ENCODE data around the gene WDR82.

WDR82 gene

DNA sequence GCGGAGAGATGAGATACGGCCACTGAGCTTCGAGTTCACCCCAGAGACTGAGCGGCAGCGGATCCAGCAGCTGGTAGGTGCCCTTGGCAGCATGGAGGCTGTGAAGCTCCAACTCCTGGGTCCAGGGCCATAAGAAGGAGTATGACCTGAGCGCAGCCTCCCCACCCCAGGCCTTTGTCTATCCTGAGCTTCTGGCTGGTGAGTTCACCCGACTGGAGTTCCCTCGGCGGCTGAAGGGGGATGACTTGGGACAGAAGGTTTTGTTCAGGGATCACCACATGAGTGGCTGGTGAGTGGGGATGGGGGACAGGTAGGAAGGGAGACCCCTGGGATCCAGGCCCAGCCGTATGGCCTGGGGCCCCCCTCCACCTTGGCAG, 30.3 kb downstream of the WDR82 start:
- Histone ChIP-seq H3K9ac (ENCODE audit: low read depth, low read length) (no peak overlapping the region), H3K36me3 (ENCODE audit: insufficient read depth, low read length) (peaks cover 26% of the 10 kb centered on the region), H3K4me2 (ENCODE audit: low read length) (no peak overlapping the region), H3K9me3 (replicated peaks; ENCODE audit: low read length) (no peaks in the 10 kb centered on the region), H3K4me3 (ENCODE audit: low read length) (no peak overlapping the region), H3K27me3 (ENCODE audit: control insufficient read depth, insufficient read depth, low read length) (no peaks in the 10 kb centered on the region), H3K4me1 (ENCODE audit: control insufficient read depth, insufficient read depth, low read length) (peaks cover 34% of the 10 kb centered on the region)

GRCh38 chr3:52247409-52248164, 30.9 kb downstream of the WDR82 start:
- Histone ChIP-seq H3K4me1 (ENCODE audit: control insufficient read depth, insufficient read depth, low read length) (peaks cover 31% of the 10 kb centered on the region), H3K36me3 (ENCODE audit: insufficient read depth, low read length) (peaks cover 24% of the 10 kb centered on the region), H3K9me3 (replicated peaks; ENCODE audit: low read length) (no peaks in the 10 kb centered on the region), H3K27me3 (ENCODE audit: control insufficient read depth, insufficient read depth, low read length) (no peaks in the 10 kb centered on the region), H3K9ac (ENCODE audit: low read depth, low read length) (no peak overlapping the region), H3K4me3 (ENCODE audit: low read length) (no peak overlapping the region), H3K4me2 (ENCODE audit: low read length) (peak overlapping the region; percentile 97)

DNA sequence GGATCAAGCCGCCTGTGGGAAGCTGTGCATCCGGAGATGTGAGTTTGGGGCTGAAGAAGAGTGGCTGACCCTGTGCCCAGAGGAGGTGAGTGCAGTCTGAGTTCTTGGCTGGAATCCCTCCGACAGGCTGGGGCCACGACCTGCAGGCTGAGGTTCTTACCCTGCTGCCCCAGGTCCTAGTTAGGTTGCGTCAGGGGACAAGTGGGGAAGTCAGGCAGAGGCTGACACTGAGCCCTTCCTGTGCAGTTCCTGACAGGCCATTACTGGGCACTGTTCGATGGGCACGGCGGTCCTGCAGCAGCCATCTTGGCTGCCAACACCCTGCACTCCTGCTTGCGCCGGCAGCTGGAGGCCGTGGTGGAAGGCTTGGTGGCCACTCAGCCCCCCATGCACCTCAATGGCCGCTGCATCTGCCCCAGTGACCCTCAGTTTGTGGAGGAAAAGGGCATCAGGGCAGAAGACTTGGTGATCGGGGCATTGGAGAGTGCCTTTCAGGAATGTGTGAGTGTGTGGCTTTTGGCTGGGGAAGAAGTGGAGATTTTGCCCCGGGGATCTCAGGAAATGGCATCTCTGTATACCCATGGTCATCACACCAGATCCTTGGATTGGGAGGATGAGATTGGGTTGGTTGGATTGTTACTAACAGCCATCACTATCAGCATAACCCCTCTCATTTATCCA, 31.6 kb downstream of the WDR82 start:
- Histone ChIP-seq H3K9ac (ENCODE audit: low read depth, low read length) (peak overlapping the region; percentile 86), H3K27me3 (ENCODE audit: control insufficient read depth, insufficient read depth, low read length) (no peaks in the 10 kb centered on the region), H3K4me2 (ENCODE audit: low read length) (peak overlapping the region; percentile 97), H3K36me3 (ENCODE audit: insufficient read depth, low read length) (peaks cover 24% of the 10 kb centered on the region), H3K4me3 (ENCODE audit: low read length) (peak overlapping the region; percentile 80), H3K9me3 (replicated peaks; ENCODE audit: low read length) (no peaks in the 10 kb centered on the region), H3K4me1 (ENCODE audit: control insufficient read depth, insufficient read depth, low read length) (peaks cover 31% of the 10 kb centered on the region)

DNA sequence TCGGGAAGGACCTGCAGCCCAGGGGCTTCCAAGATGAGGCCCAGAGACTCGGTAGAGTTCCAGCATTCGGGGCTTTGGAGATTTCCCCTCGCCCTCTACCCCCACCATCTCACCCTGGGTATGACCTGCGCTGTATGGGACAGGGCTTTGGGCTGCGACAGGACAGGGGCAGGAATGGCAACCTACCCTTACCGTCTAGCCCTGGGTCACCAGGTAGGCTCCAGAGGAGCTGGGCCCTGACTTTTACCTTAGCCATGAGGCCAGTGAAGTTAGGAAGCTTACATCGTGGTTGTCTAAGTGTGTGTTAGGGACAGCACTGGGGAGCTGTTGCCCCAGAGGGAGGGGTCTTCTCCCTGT, 32.2 kb downstream of the WDR82 start:
- Histone ChIP-seq H3K27me3 (ENCODE audit: control insufficient read depth, insufficient read depth, low read length) (no peaks in the 10 kb centered on the region), H3K4me1 (ENCODE audit: control insufficient read depth, insufficient read depth, low read length) (peaks cover 31% of the 10 kb centered on the region), H3K36me3 (ENCODE audit: insufficient read depth, low read length) (peaks cover 23% of the 10 kb centered on the region), H3K4me3 (ENCODE audit: low read length) (peak overlapping the region; percentile 80), H3K9me3 (replicated peaks; ENCODE audit: low read length) (no peaks in the 10 kb centered on the region), H3K9ac (ENCODE audit: low read depth, low read length) (peak overlapping the region; percentile 86), H3K4me2 (ENCODE audit: low read length) (peak overlapping the region; percentile 97)

- peak within 1 kb of the TSS; percentile 80 for H3K4me3 ChIP-seq (ENCODE audit: low read length)
- H3K4me1 ChIP-seq (ENCODE audit: control insufficient read depth, insufficient read depth, low read length): peaks cover 35% of the 10 kb centered on the region
- H3K9me3 ChIP-seq (replicated peaks; ENCODE audit: low read length): no peaks in the 10 kb centered on the region
- H3K9ac ChIP-seq (ENCODE audit: low read depth, low read length): peak within 1 kb of the TSS; percentile 86
- H3K27me3 ChIP-seq (ENCODE audit: control insufficient read depth, insufficient read depth, low read length): no peaks in the 10 kb centered on the region
- H3K36me3 ChIP-seq (ENCODE audit: insufficient read depth, low read length): peaks cover 19% of the 10 kb centered on the region
- peak within 1 kb of the TSS; percentile 97 for H3K4me2 ChIP-seq (ENCODE audit: low read length)
Observed at GRCh38 chr3:52245322-52246263, 32.9 kb downstream of the WDR82 start, which contains the start of gene PPM1M. Gene PPM1M (plus strand): TSS chr3:52245759. CDS start chr3:52245825, 66 bp downstream.

GRCh38 chr3:52243791-52244628, 34.4 kb downstream of the WDR82 start:
- peak overlapping the region; percentile 48 for H3K4me2 ChIP-seq (ENCODE audit: low read length)
- peaks cover 4% of the 10 kb centered on the region for H3K36me3 ChIP-seq (ENCODE audit: insufficient read depth, low read length)
- H3K27me3 ChIP-seq (ENCODE audit: control insufficient read depth, insufficient read depth, low read length): no peaks in the 10 kb centered on the region
- H3K9me3 ChIP-seq (replicated peaks; ENCODE audit: low read length): no peaks in the 10 kb centered on the region
- no peak overlapping the region for H3K9ac ChIP-seq (ENCODE audit: low read depth, low read length)
- H3K4me3 ChIP-seq (ENCODE audit: low read length): no peak overlapping the region
- H3K4me1 ChIP-seq (ENCODE audit: control insufficient read depth, insufficient read depth, low read length): peaks cover 44% of the 10 kb centered on the region

DNA sequence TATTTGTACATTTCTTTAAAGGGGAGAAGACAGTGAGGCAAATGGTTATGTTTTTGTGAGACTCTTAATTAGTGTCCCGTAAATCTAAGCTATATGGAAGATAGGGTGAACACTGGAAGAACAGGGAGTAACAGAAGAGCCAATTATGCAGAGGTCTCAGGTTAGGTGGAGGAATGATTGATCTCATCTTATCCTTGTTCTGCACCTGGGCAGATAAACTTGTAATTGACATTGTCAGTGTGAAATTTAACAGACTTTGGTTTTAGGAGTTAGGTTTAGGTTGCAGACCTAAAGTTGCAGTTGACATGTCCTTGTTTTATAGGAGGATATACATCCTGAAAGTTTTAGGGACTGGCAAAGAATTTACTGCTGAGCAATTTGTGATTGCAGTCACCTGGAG, 36.4 kb downstream of the WDR82 start:
- no peaks in the 10 kb centered on the region for H3K36me3 ChIP-seq (ENCODE audit: insufficient read depth, low read length)
- H3K4me3 ChIP-seq (ENCODE audit: low read length): no peak overlapping the region
- peaks cover 58% of the 10 kb centered on the region for H3K4me1 ChIP-seq (ENCODE audit: control insufficient read depth, insufficient read depth, low read length)
- H3K27me3 ChIP-seq (ENCODE audit: control insufficient read depth, insufficient read depth, low read length): no peaks in the 10 kb centered on the region
- H3K9me3 ChIP-seq (replicated peaks; ENCODE audit: low read length): no peaks in the 10 kb centered on the region
- H3K9ac ChIP-seq (ENCODE audit: low read depth, low read length): no peak overlapping the region
- H3K4me2 ChIP-seq (ENCODE audit: low read length): no peak overlapping the region

DNA sequence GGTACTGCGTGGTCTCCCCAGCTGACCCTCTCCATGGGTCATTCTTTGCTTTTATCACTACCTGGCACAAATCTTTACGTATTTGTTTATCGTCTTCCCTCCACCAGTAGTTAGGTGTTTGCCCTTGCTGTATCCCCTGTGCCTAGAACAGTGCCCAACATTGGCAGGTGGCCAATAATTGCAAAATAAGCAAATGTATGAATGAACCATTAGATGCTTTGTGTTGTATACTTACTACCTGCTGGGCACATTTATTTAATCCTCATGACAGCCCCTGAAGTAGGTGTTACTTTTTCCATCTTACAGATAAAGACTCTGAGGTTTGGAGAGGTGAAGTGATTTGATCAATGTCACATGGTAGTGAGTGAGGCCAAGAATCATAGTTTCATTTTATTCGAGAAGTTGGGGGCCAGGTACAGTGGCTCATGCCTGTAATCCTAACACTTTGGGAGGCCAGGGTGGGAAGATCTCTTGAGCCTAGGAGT, 37.5 kb downstream of the WDR82 start:
- Histone ChIP-seq H3K9me3 (replicated peaks; ENCODE audit: low read length) (no peaks in the 10 kb centered on the region), H3K27me3 (ENCODE audit: control insufficient read depth, insufficient read depth, low read length) (no peaks in the 10 kb centered on the region), H3K36me3 (ENCODE audit: insufficient read depth, low read length) (no peaks in the 10 kb centered on the region), H3K4me2 (ENCODE audit: low read length) (no peak overlapping the region), H3K4me3 (ENCODE audit: low read length) (no peak overlapping the region), H3K9ac (ENCODE audit: low read depth, low read length) (no peak overlapping the region), H3K4me1 (ENCODE audit: control insufficient read depth, insufficient read depth, low read length) (peaks cover 56% of the 10 kb centered on the region)

DNA sequence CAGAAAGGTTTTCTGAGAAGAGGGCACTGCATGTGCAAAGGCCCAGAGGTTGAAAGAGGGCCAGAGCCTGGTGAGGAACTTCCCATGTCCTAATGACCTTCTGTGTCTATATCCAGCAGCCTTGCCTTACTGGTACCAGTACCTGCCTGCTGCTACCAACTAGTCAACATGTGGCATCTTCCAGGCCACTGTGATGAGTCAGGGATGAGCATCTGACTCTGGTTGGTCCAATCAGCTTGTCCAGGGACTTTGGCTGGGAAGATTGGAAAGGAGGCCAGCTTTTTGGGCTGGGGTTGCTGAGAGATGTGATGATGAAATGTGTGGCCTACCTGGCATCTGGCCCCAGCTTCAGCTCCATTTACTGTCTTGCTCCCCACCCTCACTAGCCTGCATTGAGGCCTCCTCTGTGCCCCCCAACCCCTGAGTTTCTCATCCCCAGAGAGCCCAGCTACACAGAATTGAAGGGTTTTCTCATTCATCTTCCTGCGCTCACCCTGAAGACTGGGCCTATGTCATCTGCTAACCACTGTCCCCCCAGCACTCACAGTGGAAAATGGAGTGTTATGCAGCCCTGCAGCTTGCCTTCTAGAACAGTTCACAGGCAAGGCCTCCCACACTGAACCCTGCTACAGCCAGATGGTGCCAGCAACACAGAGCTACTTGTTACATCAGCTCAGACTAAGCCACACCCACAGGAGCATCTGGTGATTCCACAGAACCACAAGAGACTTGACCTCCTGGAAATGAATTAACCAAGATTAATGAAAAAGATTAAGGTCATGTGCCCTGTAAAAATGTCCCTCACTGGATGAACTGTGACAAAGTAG, 38.2 kb downstream of the WDR82 start:
- H3K4me2 ChIP-seq (ENCODE audit: low read length): peak overlapping the region; percentile 87
- no peaks in the 10 kb centered on the region for H3K27me3 ChIP-seq (ENCODE audit: control insufficient read depth, insufficient read depth, low read length)
- no peaks in the 10 kb centered on the region for H3K9me3 ChIP-seq (replicated peaks; ENCODE audit: low read length)
- peaks cover under 1% of the 10 kb centered on the region for H3K36me3 ChIP-seq (ENCODE audit: insufficient read depth, low read length)
- H3K4me1 ChIP-seq (ENCODE audit: control insufficient read depth, insufficient read depth, low read length): peaks cover 50% of the 10 kb centered on the region
- peak overlapping the region; percentile 94 for H3K9ac ChIP-seq (ENCODE audit: low read depth, low read length)
- peak overlapping the region; percentile 99 for H3K4me3 ChIP-seq (ENCODE audit: low read length)

Data from skeletal muscle satellite cell (primary cell).